Left ventricle myocardium inferior (tissue), 1 donor: ENCODE data around the gene IL6ST. TPM values are rescaled to one million over a fixed set of nuclear protein-coding genes. Genes with fewer than 3 reads are reported as not detected.

Source experiments
- DNase-seq: peaks from one replicate; pipeline ENCODE4 v3.0.0-alpha.2; 2020
- H3K27ac ChIP-seq: fragments of 200-600 bp; replicated peaks from 2 replicates; pipeline ENCODE4 v1.8.0; 2021
- H3K27me3 ChIP-seq: fragments of 200-600 bp; 2 replicates; pipeline ENCODE4 v1.8.0; 2021; ENCODE audit warnings: low read depth
- H3K36me3 ChIP-seq: fragments of 200-600 bp; 2 replicates; pipeline ENCODE4 v1.8.0; 2021
- H3K4me1 ChIP-seq: fragments of 200-600 bp; 2 replicates; pipeline ENCODE4 v1.8.0; 2021
- H3K4me3 ChIP-seq: fragments of 200-600 bp; 2 replicates; pipeline ENCODE4 v1.8.0; 2021; ENCODE audit warnings: mild to moderate bottlenecking, moderate library complexity
- H3K9me3 ChIP-seq: fragments of 200-600 bp; replicated peaks from 2 replicates; pipeline ENCODE4 v1.8.0; 2021
- CTCF ChIP-seq: fragments of 200-600 bp; IDR thresholded peaks from 2 replicates; pipeline ENCODE4 v1.8.0; 2021; ENCODE audit warnings: antibody characterized with exemption, mild to moderate bottlenecking, borderline replicate concordance
- intact Hi-C: fragments of 100-400 bp; cut with micrococcal nuclease; formaldehyde crosslinking; loops from one replicate; pipeline ENCODE4 v1.11.0; 2022
- total RNA-seq: library from RNA; stranded (reverse); fragmentation: NEBNext Ultra II Directional; extraction: Animal tissue kit (Norgen Biotek cat#: 25700); gene quantifications from one replicate; pipeline ENCODE4 v1.2.1, GENCODE V29; 2021
- donor health status: DM: no; HTN: yes; CAD: no; lungs with severe emphysema.

The IL6ST gene
- total RNA-seq, 1 donor from 2014 or later, result 125 TPM

- Histone ChIP-seq H3K4me1 (peaks cover 6% of the 10 kb centered on the region), H3K27ac (peak overlapping the region; percentile 47)
These were observed 71.5 kb downstream of the IL6ST start for GRCh38 chr5:55923177-55923771.

GRCh38 chr5:55921617-55922016 lies 73.1 kb downstream of the IL6ST start:
- no peak for DNase-seq
- intact Hi-C loops, result no loop called here
- H3K4me3 ChIP-seq, result no peak overlapping the region
- H3K9me3 ChIP-seq, result no peaks in the 10 kb centered on the region
- H3K4me1 ChIP-seq, result peaks cover 6% of the 10 kb centered on the region
- TF ChIP-seq CTCF, result no peak
- no peaks in the 10 kb centered on the region for H3K27me3 ChIP-seq
- no peaks in the 10 kb centered on the region for H3K36me3 ChIP-seq
- no peak overlapping the region for H3K27ac ChIP-seq

More at GRCh38 chr5:55923177-55923771, 71.5 kb downstream of the IL6ST start:
- Histone ChIP-seq H3K36me3 (no peaks in the 10 kb centered on the region), H3K4me3 (peak overlapping the region; percentile 59), H3K9me3 (no peaks in the 10 kb centered on the region), H3K27me3 (no peaks in the 10 kb centered on the region)
- TF ChIP-seq CTCF, result no peak
- intact Hi-C loops, result no loop called here
- DNase-seq, result peak; percentile 28

- Histone ChIP-seq H3K4me3 (no peak overlapping the region), H3K9me3 (no peaks in the 10 kb centered on the region), H3K4me1 (peaks cover 6% of the 10 kb centered on the region), H3K27ac (no peak overlapping the region), H3K36me3 (no peaks in the 10 kb centered on the region), H3K27me3 (no peaks in the 10 kb centered on the region)
- no peak for TF ChIP-seq CTCF
- no peak for DNase-seq
- intact Hi-C loops, result no loop called here
These were observed 74.0 kb downstream of the IL6ST start for GRCh38 chr5:55920784-55921183.

GRCh38 chr5:55919625-55920024 lies 75.1 kb downstream of the IL6ST start:
- no peak for TF ChIP-seq CTCF
- H3K36me3 ChIP-seq, result no peaks in the 10 kb centered on the region
- H3K9me3 ChIP-seq, result no peaks in the 10 kb centered on the region
- H3K4me3 ChIP-seq, result no peak overlapping the region
- peaks cover 6% of the 10 kb centered on the region for H3K4me1 ChIP-seq
- H3K27me3 ChIP-seq, result no peaks in the 10 kb centered on the region
- H3K27ac ChIP-seq, result no peak overlapping the region
- no peak for DNase-seq
- intact Hi-C loops, result no loop called here

GRCh38 chr5:55918087-55919035 lies 76.4 kb downstream of the IL6ST start:
- no peaks in the 10 kb centered on the region for H3K36me3 ChIP-seq
- no peaks in the 10 kb centered on the region for H3K27me3 ChIP-seq
- DNase-seq, result no peak
- no peak for TF ChIP-seq CTCF
- no peak overlapping the region for H3K27ac ChIP-seq
- H3K9me3 ChIP-seq, result no peaks in the 10 kb centered on the region
- intact Hi-C loops, result no loop called here
- H3K4me3 ChIP-seq, result no peak overlapping the region
- no peaks in the 10 kb centered on the region for H3K4me1 ChIP-seq
